ENCODE measurements around the gene FGFR4. TPM values are rescaled to one million over a fixed set of nuclear protein-coding genes. Genes with fewer than 3 reads are reported as not detected.

FGFR4 gene
- total and polyA plus RNA-seq, 2 experiments from 2014 or later = 43.4 to 150 TPM

DNA sequence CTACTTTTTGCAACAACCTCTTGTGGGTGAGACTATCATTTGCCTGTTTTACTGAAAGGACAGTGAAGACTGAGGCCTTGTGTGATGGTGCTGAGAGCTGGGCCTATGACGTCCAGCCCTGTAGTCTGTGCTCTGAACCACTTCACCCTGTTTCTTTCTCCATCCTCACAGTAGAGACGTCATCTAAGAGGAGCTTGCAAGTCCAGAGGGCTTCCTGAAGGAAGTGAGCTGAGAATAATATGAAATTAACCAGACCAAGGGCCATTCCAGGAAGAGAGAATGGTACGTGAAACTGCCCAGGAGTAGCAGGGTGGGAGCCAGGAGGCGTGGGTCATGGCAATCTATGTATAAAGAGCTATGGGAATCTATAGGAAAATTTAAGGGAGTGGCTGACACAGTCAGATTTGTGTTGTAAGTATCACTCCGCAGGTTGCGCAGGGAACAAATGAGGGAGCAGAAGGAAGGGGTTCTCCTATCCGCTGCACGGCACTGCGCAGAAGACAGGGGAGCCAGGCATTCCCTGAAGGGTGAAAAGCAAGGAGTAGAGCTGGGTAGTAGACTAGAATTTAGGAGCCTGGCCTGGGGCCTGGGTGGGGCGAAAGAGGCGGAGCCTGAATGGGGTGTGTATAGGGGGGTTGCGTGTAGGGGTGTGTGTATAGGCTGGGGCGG lies 596 bp upstream of the FGFR4 start (continued):
- TF ChIP-seq, protein P1, sequence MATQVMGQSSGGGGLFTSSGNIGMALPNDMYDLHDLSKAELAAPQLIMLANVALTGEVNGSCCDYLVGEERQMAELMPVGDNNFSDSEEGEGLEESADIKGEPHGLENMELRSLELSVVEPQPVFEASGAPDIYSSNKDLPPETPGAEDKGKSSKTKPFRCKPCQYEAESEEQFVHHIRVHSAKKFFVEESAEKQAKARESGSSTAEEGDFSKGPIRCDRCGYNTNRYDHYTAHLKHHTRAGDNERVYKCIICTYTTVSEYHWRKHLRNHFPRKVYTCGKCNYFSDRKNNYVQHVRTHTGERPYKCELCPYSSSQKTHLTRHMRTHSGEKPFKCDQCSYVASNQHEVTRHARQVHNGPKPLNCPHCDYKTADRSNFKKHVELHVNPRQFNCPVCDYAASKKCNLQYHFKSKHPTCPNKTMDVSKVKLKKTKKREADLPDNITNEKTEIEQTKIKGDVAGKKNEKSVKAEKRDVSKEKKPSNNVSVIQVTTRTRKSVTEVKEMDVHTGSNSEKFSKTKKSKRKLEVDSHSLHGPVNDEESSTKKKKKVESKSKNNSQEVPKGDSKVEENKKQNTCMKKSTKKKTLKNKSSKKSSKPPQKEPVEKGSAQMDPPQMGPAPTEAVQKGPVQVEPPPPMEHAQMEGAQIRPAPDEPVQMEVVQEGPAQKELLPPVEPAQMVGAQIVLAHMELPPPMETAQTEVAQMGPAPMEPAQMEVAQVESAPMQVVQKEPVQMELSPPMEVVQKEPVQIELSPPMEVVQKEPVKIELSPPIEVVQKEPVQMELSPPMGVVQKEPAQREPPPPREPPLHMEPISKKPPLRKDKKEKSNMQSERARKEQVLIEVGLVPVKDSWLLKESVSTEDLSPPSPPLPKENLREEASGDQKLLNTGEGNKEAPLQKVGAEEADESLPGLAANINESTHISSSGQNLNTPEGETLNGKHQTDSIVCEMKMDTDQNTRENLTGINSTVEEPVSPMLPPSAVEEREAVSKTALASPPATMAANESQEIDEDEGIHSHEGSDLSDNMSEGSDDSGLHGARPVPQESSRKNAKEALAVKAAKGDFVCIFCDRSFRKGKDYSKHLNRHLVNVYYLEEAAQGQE (IDR thresholded peaks at IDR 0.05; ENCODE audit: unreplicated experiment) = no peak
- TF ChIP-seq STAT1 (IDR thresholded peaks at IDR 0.05; ENCODE audit: unreplicated experiment) (no peak), CREB1 (CRISPR knock-in tag; IDR thresholded peaks at IDR 0.05; ENCODE audit: low read depth) (no peak), NANOG (IDR thresholded peaks at IDR 0.05; ENCODE audit: borderline replicate concordance) (no peak), EZH2 (IDR thresholded peaks at IDR 0.05; ENCODE audit: low read depth, unreplicated experiment) (no peak), ZNF114 (CRISPR knock-in tag; IDR thresholded peaks at IDR 0.05) (no peak), EZH2phosphoT487 (IDR thresholded peaks at IDR 0.05; ENCODE audit: unreplicated experiment) (no peak), ZNF331 (CRISPR knock-in tag; IDR thresholded peaks at IDR 0.05; ENCODE audit: low read depth) (no peak), JUNB (IDR thresholded peaks at IDR 0.05; ENCODE audit: unreplicated experiment) (no peak)
- TF ChIP-seq, protein P2, sequence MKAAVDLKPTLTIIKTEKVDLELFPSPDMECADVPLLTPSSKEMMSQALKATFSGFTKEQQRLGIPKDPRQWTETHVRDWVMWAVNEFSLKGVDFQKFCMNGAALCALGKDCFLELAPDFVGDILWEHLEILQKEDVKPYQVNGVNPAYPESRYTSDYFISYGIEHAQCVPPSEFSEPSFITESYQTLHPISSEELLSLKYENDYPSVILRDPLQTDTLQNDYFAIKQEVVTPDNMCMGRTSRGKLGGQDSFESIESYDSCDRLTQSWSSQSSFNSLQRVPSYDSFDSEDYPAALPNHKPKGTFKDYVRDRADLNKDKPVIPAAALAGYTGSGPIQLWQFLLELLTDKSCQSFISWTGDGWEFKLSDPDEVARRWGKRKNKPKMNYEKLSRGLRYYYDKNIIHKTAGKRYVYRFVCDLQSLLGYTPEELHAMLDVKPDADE (IDR thresholded peaks at IDR 0.05) = no peak
- TF ChIP-seq, protein P3, sequence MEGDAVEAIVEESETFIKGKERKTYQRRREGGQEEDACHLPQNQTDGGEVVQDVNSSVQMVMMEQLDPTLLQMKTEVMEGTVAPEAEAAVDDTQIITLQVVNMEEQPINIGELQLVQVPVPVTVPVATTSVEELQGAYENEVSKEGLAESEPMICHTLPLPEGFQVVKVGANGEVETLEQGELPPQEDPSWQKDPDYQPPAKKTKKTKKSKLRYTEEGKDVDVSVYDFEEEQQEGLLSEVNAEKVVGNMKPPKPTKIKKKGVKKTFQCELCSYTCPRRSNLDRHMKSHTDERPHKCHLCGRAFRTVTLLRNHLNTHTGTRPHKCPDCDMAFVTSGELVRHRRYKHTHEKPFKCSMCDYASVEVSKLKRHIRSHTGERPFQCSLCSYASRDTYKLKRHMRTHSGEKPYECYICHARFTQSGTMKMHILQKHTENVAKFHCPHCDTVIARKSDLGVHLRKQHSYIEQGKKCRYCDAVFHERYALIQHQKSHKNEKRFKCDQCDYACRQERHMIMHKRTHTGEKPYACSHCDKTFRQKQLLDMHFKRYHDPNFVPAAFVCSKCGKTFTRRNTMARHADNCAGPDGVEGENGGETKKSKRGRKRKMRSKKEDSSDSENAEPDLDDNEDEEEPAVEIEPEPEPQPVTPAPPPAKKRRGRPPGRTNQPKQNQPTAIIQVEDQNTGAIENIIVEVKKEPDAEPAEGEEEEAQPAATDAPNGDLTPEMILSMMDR (conservative IDR thresholded peaks at IDR 0.05; ENCODE audit: low read depth in 2 of 2) = no peak

DNA sequence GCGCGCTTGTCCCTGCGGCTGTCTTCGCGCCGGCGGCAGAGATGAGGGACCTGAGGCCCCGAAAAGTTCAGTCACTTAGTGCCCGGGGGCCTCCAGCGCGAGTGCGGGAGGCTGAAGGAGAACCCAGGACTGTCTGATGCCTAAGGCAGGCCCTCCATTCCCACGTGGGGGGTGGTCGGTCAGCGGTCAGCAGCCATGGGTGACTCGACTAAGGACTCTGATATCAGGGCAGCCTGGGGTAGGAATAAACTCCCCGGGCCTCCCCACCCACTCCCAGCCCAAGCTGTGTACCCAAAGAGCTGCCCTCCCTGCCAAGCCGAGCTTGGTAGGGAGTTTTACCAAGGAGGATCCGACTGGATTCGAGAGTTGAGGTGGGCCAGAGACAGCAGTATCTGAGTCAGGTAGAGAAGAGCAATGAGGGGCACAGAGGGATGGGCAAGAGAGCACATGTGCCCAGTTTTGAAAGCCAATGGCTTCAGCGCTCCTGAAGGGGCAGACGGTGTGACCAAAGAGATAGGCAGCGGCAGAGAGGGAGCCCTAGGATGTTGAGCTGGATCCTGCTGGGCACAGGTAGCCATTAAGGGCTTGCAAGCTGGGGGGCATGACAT lies 787 bp downstream of the FGFR4 start:
- peaks cover 5% of the 10 kb centered on the region for H3K36me3 ChIP-seq (ENCODE audit: insufficient read depth)
- peaks cover 24% of the 10 kb centered on the region for H3K4me1 ChIP-seq (ENCODE audit: insufficient read depth)
- peak overlapping the region; percentile 95 for H3K4me3 ChIP-seq
- Mint-ChIP-seq H3K4me1 (peaks cover 31% of the 10 kb centered on the region), H3K27ac (peak overlapping the region; percentile 17; the same call in 1 of the 2 replicates), H3K4me3 (peak overlapping the region; percentile 71), H3K9me3 (no peaks in the 10 kb centered on the region; the same call in 2 of the 3 replicates), H3K27me3 (ENCODE audit: insufficient read depth, low read depth, poor library complexity) (peaks cover 11% of the 10 kb centered on the region), H3K36me3 (ENCODE audit: low read depth) (peaks cover 20% of the 10 kb centered on the region)
- no peaks in the 10 kb centered on the region for H3K9me2 ChIP-seq (ENCODE audit: insufficient read depth)
- peaks cover 3% of the 10 kb centered on the region; the same call in 1 of the 2 replicates for H4K20me1 ChIP-seq (replicated peaks; ENCODE audit: insufficient read depth)
- ATAC-seq (no peak; the same call in 2 of the 3 replicates), DNase-seq (ENCODE audit: low spot score) (no peak)
- peak overlapping the region; percentile 98 for H3K4me2 ChIP-seq
- H3F3A ChIP-seq (replicated peaks; ENCODE audit: low read depth) = peaks cover 17% of the 10 kb centered on the region
- no peak overlapping the region for H3K27ac ChIP-seq (ENCODE audit: low read depth)
- H2AFZ ChIP-seq = peak overlapping the region; percentile 43; the same call in 1 of the 2 replicates
- H3K79me2 ChIP-seq (replicated peaks; ENCODE audit: insufficient read depth) = peaks cover 22% of the 10 kb centered on the region
- H3K27me3 ChIP-seq (ENCODE audit: insufficient read depth) = no peaks in the 10 kb centered on the region
- TF ChIP-seq, protein P2 (IDR thresholded peaks at IDR 0.05) = no peak
- TF ChIP-seq CREB1 (CRISPR knock-in tag; IDR thresholded peaks at IDR 0.05; ENCODE audit: low read depth) (no peak), EZH2 (IDR thresholded peaks at IDR 0.05; ENCODE audit: low read depth, unreplicated experiment) (no peak), JUNB (IDR thresholded peaks at IDR 0.05; ENCODE audit: unreplicated experiment) (no peak), EZH2phosphoT487 (IDR thresholded peaks at IDR 0.05; ENCODE audit: unreplicated experiment) (no peak), ZNF331 (CRISPR knock-in tag; IDR thresholded peaks at IDR 0.05; ENCODE audit: low read depth) (no peak)

Data from GM23338 (cell line).